ENCODE data around the gene CTNND2.
"Not testable (repeated sequence)": the region's sequence is repeated elsewhere in the genome, so short reads cannot be mapped to it uniquely, and the experiment has no call there.

Gene CTNND2

GRCh38 chr5:11658376-11658775, 245.9 kb downstream of the CTNND2 start:
- FAIRE-seq: no peak

GRCh38 chr5:11656916-11657315, 247.3 kb downstream of the CTNND2 start:
- no peak for FAIRE-seq

DNA sequence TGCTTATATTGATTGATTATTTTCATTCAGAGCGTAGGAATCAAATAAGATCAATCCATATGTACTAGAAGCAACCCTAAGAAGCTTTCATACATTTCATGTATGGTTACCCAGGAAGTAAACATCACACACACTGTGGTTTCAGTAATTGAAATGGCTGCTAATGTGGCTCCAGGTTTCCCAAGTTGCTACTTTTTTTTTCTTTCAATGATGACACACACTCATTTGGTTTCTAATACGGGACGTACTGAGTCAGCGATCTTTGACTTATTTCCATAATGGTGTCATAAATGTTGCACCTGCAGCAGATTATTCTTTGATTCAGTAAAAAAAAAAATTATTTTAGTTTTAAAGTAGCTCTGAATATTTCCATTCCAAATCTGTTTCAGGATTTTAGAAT, 248.6 kb downstream of the CTNND2 start:
- no peak for FAIRE-seq

- no peak for FAIRE-seq
These were observed 253.3 kb downstream of the CTNND2 start for GRCh38 chr5:11650936-11651335.

- FAIRE-seq: no peak
These were observed 258.1 kb downstream of the CTNND2 start for GRCh38 chr5:11646141-11646540.

DNA sequence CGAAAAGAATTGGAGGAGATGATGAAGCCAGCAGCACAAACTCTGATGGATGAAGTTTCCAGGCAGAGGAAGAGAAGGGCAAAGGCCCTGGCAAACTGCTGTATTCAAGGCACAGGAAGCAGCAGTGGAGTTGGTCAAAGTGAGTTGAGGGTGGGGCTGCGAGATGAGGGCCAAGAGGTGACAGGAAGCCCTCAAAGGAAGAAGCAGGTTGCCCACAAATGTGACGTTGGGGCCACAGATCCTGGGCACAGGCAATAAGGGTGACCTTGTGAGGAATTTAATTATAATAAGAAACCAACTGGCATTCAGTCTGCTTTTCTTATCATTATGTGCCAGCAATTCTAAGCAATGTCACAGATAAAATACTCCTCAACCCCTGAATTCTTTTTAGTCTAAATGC, 261.8 kb downstream of the CTNND2 start:
- no peak for FAIRE-seq

DNA sequence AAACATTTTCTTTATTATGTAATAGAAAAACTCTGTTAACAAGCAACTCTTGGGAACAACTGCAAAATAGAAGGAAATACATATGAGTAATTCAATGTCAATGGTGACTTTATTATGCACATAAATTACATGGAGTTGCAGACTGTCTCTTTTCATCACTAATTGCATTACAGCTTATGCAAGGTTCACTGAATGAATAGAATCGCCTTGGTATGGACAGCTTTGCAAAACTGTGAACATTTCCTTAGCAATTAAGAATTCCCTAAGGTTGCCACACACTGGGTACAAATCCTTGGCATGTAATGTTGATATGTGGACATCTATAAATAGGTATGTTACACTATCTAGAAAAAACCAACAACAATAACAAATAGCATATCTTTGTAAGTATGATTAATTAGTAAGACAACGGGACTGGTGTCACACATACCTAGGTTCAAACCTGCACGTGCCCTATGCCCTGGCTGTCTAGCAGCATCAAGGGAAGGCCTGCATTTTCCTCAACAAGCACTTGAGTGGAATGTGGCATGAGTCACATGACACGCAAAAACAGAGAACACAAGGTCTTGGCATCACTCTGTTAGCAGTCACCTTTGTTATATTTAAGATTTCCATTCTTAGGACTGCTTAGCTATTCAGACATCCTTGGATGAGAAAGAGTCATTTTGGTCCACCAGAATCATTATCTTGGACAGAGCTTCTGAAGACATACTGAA, 263.9 kb downstream of the CTNND2 start:
- FAIRE-seq: no peak

DNA sequence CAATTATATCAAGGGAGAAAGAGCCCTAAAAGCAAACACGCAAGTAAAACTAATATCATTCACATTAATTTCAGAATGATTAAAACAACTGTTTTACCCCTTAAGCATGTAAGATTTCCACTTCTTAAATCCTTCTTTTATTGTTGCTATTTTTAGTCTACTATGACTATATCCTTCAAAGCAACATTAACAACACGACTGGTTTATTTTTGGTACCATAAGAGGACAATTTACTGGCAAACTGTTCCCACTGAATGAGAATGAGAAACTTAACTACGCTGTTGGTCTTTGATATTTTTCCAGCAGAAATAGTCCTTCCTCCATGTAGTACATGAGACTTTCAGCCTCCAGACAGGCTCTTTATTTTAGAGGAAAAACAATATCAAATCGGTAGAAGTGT, 281.5 kb downstream of the CTNND2 start:
- FAIRE-seq: no peak

- no peak for FAIRE-seq
These were observed 284.1 kb downstream of the CTNND2 start for GRCh38 chr5:11620172-11620571.

DNA sequence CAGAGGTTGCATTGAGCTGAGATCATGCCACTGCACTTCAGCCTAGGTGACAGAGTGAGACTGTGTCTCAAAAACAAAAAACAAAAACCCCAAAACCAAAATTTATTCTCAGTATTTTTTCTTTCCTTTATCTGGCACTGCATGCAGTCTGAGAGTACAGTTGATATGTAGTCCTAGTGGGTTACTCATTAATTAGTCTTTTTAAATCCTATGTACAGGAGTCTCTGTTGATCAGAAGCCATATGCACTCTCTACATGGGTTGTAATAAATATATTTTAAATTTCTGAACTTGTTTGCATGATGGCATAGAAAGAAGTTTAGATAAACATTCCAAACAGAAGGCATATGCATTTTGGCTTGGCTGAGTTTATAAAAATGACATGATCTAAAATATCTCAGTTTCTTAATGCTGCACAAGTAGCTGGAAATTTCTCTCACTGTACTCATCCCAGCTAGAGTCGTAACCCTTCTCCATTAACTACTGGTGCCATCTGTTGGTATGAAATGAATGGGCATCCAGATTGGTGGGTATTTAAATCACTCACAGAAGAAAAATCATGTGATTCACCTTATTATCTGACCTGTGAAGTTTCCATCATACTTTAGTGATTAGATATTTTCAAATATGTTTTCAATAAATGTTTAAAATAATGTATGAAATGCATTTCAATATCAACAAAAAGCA, 284.8 kb downstream of the CTNND2 start:
- no peak for FAIRE-seq

- no peak for FAIRE-seq
These were observed 287.2 kb downstream of the CTNND2 start for GRCh38 chr5:11617080-11617479.

DNA sequence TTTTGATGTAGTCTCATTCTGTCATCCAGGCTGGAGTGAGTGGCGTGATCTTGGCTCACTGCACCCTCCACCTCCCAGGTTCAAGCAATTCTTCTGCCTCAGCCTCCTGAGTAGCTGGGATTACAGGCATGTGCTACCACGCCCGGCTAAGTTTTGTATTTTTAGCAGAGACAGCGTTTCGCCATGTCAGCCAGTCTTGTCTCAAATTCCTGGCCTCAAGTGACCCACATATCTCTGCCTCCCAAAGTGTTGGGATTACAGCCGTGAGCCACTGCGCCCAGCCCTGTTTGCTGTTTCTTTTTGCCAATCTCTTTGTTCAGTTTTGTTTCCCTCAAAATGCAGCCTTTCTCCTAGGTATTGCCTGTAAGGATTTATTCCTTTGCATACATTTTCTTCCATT, 287.6 kb downstream of the CTNND2 start:
- FAIRE-seq: not testable (repeated sequence)

DNA sequence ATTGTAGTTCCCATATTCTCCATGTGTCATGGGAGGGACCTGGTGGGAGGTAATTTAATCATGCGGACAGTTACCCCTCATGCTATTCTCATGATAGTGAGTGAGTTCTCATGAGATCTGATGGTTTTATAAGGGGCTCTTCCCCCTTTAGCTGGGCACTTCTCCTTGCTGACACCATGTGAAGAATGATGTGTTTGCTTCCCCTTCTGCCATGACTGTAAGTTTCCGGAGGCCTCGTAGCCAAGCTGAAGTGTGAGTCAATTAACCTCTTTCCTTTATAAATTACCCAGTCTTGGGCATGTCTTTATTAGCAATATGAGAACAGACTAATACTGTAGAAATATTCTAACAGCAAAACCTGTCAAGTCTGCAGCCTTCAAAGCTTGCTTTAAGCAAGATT, 293.2 kb downstream of the CTNND2 start:
- no peak for FAIRE-seq

DNA sequence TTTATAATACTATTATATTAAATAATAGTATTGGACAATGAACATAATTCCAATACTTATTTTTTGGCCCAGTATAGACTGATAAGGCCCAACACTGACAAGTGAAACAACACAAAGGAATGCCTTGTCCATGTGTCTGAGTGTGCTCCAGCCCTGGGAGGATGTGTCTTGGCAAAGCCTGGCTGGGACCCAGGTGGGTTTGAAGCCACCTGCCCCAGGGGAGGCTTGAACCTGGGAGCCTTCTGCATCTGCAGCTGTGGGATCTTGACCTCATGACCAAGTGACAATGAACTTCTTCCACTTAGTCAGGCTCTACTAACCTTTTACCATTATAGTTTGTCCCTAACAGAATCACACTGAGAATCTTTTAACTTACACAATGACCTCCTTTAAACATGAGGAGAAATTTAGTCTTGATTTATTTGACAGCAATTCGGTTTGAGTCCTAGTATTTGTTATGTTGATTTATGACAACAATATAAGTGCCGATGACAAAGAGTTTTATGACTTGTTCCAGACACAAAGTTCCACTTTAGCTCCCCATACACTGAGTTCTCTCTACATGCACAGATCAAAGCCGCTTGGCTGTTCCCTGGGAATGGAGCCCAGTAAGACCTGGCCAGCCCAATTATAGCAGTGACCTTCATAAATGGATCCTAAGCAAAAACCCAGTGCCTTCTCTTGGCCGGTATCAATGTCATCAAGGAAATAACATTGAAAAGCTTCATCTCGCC, 294.5 kb downstream of the CTNND2 start:
- FAIRE-seq: no peak

- FAIRE-seq: no peak
These were observed 295.7 kb downstream of the CTNND2 start for GRCh38 chr5:11608530-11608929.

- FAIRE-seq: no peak
These were observed 296.2 kb downstream of the CTNND2 start for GRCh38 chr5:11607944-11608483.

DNA sequence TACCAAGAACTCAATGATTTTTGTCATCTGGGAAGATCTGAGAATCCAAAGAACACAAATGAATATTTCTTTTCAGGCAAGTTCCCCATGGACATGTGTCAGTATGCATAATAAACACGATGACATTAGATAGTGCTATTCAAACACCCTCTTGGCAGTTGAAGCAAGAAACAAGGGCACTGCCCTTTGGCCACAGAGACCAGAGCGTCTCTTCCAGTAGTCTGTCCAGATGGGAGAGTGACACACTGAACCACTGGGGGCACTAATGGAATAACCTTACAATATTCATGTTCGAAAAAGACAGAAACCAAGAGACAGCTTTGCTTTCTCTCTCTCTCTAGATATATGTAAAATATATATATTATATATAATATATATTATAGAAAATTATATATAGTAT, 301.9 kb downstream of the CTNND2 start:
- FAIRE-seq: no peak

- no peak for FAIRE-seq
These were observed 304.7 kb downstream of the CTNND2 start for GRCh38 chr5:11599499-11599898.

GRCh38 chr5:11596657-11597071, 307.6 kb downstream of the CTNND2 start:
- FAIRE-seq: no peak

GRCh38 chr5:11596185-11596584, 308.1 kb downstream of the CTNND2 start:
- no peak for FAIRE-seq

GRCh38 chr5:11595045-11595444, 309.2 kb downstream of the CTNND2 start:
- no peak for FAIRE-seq

DNA sequence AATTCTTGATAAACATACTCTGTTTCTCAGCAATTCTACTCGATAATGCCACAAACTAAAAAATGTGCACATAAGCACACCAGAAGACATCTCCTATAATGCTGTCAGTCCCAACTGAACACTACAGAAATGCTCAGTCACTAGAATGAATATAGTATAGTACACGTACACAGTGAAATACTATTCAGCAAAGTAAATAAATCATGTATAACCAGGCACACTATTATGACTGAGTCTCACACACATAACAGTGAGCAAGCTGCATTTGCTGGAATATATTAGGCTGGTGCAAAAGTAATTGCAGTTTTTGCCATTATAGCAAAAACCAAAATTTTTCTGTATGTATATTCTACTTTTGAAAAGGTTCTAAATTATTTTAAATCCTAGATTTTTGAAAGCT, 310.2 kb downstream of the CTNND2 start:
- FAIRE-seq: no peak

GRCh38 chr5:11590475-11590874, 313.8 kb downstream of the CTNND2 start:
- FAIRE-seq: no peak

- FAIRE-seq: no peak
These were observed 315.4 kb downstream of the CTNND2 start for GRCh38 chr5:11588803-11589202.
